GM15510 (cell line): ENCODE data around the gene UNC5B.

Source experiments
- POLR2A ChIP-seq: IDR thresholded peaks from 3 replicates; pipeline ENCODE4 v1.6.1; 2011; ENCODE audit warnings: borderline replicate concordance; ENCODE audit not compliant: insufficient read length; ENCODE audit errors: extremely low read depth

The UNC5B gene

GRCh38 chr10:71290806-71291527 is 78.6 kb downstream of the UNC5B start:
- no peak for TF ChIP-seq POLR2A

GRCh38 chr10:71291528-71291900 is 79.1 kb downstream of the UNC5B start:
- TF ChIP-seq POLR2A = no peak

- TF ChIP-seq POLR2A = no peak
These were observed 80.5 kb downstream of the UNC5B start for GRCh38 chr10:71292624-71293445.

GRCh38 chr10:71293446-71294084 is 81.2 kb downstream of the UNC5B start:
- no peak for TF ChIP-seq POLR2A

GRCh38 chr10:71294091-71294561 is 81.8 kb downstream of the UNC5B start:
- no peak for TF ChIP-seq POLR2A

GRCh38 chr10:71294856-71295255 is 82.5 kb downstream of the UNC5B start:
- no peak for TF ChIP-seq POLR2A

GRCh38 chr10:71295641-71296040 is 83.3 kb downstream of the UNC5B start:
- no peak for TF ChIP-seq POLR2A

GRCh38 chr10:71296086-71296485 is 83.7 kb downstream of the UNC5B start:
- no peak for TF ChIP-seq POLR2A

GRCh38 chr10:71297343-71297742 is 85.0 kb downstream of the UNC5B start:
- TF ChIP-seq POLR2A = no peak

- no peak for TF ChIP-seq POLR2A
These were observed 86.9 kb downstream of the UNC5B start for GRCh38 chr10:71299071-71299785.

- TF ChIP-seq POLR2A = no peak
These were observed 88.4 kb downstream of the UNC5B start for GRCh38 chr10:71300555-71301370.

- TF ChIP-seq POLR2A = no peak
These were observed 89.1 kb downstream of the UNC5B start for GRCh38 chr10:71301371-71301916.

- TF ChIP-seq POLR2A = no peak
These were observed 90.1 kb downstream of the UNC5B start for GRCh38 chr10:71302451-71302850.
